GM11168 (cell line): ENCODE data around the gene LONRF3.
"Not testable (repeated sequence)": the region's sequence is repeated elsewhere in the genome, so short reads cannot be mapped to it uniquely, and the experiment has no call there.

Experiments used
- in situ Hi-C: fragments of 300-500 bp; cut with MboI; formaldehyde crosslinking; loops from one replicate; pipeline ENCODE4 v1.12.0; 2022; ENCODE audit warnings: low sequenced_read_pairs; ENCODE audit not compliant: unreplicated experiment

Gene LONRF3

DNA sequence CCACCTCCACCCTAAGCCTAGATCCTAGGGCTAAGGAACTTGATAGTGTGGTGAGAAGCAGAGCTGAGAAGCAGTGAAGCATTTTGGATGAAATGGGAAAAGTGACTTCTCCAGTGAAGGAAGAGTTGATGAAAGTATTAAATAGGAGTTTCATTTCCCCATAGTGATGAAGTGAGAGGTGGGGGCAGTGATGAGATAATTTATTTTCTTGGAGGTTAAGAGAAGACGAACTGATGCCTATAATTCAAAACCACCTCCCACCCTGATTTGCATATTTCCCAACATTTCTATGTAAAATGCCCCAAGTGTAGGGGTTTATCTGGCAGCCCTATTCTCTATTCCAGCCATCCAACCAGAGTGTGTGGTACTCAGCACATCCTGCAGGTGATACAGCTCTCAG lies 6.3 kb downstream of the LONRF3 start:
- in situ Hi-C loops, result no loop called here

DNA sequence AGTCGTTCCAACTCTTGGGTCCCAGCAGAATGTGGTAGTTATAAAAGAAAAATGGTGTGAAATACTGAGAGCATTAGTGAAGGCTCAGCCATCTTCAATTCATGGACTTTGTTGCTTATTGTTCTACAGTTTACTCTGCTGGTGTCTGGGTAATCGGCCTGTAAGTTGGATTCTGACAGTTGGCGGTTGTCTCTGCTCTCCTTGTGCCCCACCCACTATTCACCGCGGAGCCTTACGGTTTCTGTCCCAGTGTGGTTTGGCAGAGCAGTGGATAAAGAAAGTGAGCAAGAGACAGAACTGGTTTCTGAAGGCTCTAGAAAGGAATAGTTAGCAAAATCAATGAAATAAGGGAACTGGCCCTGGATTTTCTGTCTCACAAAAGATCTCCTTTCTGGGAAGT lies 9.1 kb downstream of the LONRF3 start:
- in situ Hi-C loops, result no loop called here

DNA sequence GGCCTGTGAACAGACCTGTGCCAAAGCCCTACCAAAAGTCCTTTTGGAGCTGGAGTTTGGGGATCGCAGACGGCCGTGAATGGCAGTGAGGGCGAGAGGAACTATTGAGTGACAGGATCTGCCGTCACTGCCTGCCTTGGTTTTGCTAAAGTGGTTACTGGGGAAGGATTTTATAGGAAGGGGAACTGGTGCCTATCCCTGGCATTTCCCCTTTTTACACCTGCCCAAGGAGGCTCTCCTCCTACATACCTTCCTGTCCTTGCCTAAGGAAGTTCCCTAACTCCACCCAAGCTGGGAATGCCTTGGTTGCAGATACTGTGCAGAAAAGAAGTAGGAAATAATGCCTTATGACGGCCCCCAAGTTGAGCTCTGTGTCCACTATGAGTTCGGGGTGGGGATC lies 14.5 kb downstream of the LONRF3 start:
- in situ Hi-C loops, result no loop called here

DNA sequence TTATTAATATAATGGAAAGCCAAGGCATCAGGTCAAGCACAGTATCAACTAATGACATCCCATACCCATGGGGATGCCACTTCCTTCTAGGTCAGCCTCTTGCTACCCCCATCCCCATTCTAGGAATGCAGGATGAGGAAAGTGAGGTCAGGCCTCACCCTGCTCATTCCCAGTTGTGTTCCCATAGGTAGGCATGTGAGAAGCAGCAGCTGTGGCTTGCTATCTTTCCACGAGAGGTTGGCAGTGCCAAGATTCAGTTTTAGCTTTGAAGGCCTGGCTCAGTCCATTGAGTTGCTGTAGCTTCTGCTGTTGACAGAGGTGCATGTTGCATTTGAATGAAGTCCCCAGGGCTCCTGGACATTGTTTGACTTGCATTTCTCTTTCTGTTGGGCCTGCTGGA lies 15.5 kb downstream of the LONRF3 start:
- in situ Hi-C loops, result no loop called here

DNA sequence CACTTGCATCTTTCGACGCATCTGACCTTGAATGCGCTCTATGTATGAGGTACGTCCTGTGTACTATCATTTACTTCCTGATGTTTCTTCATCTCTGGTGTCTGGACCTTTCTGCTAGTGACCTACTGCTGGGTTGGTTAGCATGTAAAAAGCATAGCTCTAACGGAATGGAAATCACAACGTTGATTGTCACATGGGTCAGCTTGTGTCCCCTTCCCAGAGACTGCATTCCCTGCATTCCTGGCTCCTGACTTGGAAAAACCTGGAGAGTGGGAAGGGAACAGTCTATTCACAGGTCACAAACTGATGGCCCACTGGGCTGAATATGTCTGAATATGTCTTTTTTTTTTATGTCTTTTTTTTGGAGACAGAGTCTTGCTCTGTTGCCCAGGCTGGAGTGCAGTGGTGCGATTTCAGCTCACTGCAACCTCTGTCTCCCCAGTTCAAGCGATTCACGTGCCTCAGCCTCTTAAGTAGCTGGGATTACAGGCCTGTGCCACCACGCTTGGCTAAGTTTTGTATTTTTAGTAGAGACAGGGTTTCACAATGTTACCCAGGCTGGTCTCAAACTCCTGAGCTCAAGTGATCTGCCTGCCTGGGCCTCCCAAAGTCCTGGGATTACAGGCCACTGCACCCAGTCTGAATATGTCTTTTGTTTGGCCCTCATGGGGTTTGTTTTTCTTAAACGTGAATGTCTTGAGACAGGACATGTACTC lies 16.3 kb downstream of the LONRF3 start:
- in situ Hi-C loops, result no loop called here

DNA sequence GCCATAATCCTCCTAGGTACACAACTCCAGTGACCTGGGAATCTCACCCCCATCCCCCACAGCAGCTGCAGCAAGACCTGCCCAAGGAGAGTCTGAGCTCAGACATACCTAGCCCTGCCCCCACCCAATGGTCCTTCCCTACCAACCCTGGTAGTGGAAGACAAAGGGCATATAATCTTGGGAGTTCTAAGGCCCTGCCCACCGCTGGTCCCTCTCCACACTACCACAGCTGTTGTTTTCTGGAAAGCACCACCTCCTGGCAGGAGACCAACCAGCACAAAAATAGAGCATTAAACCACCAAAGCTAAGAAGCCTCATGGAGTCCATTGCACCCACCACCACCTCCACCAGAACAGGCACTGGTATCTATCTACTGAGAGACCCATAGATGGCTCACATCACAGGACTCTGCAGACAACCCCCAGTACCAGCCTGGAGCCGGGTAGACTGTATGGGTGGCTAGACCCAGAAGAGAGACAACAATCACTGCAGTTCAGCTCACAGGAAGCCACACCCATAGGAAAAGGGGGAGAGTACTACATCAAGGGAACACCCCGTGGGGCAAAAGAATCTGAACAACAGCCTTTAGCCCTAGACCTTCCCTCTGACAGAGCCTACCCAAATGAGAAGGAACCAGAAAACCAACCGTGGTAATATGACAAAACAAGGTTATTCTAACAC lies 18.2 kb downstream of the LONRF3 start:
- in situ Hi-C loops, result not testable (repeated sequence)

DNA sequence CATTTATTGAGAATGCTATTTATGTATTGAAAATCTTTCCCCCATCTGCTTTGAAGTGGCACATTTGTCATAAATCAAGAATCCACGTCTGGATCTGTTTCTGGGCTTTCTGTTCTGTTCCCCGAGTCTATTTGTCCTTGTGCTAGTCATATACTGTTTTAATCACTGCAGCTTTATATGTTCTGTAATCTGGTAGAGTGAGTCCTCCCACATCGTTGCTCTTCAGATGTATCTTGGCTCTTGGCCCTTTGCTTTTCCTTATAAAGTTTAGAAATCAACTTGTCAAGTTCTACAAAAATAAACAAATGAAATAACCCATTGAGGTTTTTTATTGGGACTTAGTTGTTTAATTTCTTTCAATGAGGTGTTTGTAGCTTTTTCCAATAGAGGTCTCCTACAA lies 29.0 kb downstream of the LONRF3 start:
- in situ Hi-C loops, result loop anchor here (10.0 kb wide), 1 partner anchor 159 kb away; no protein-coding TSS in a partner anchor

DNA sequence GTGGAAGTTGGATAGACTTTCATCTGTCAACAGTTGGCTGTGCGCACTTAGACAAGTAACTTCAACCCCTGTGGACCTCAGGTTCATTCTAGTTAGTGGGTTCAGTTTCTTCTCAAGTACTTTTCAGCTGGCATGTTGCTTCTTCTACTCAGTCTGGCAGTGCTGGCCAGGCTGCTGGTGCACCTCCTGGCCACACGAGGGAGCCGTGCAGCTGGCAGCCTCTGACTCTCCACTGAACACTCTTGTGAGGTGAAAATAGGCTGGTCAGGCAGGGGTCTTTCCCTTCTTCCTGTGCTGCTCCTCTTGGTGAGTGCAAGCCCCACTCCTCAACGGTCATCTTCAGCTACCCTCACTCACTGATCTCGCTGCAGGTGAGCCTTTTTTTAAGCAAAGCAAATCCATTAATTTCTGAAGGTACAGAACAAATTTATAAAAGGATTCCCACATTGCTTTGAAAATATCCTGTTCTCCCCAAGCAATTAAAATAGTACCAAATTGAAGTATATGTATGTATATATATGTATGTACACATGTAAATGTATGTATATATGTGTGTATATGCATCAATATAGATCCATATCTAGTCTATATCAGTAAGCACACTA lies 30.6 kb downstream of the LONRF3 start:
- in situ Hi-C loops, result loop anchor here (10.0 kb wide), 1 partner anchor 160 kb away; no protein-coding TSS in a partner anchor

DNA sequence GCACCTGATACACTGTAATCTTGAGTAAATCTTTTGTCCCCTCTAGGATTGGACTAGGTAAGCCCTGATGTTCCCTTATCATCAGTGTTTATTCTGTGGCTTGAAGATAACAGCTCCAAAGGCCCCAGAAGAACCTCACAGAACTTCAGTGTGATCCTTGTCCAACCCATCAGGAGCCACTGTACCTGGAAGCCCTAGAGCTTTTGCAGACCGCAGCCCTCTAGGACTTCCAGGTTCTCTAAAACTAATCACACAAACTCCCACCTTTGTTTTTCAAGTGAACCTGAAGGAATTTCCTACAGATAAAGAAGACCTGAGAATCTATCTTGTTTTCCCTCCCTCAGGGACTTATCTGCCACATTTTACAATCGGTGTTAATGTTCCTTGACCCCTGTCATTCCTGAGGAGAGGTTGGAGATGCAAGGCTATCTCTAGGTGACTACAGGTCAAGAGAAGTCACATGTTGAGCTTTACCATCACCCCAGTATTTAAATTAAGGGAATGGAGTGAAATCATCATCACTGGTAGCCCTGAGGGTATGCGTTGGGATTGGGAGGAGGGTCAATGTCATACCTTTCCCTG lies 32.9 kb downstream of the LONRF3 start:
- in situ Hi-C loops, result loop anchor here (10.0 kb wide), 1 partner anchor 162 kb away; no protein-coding TSS in a partner anchor

DNA sequence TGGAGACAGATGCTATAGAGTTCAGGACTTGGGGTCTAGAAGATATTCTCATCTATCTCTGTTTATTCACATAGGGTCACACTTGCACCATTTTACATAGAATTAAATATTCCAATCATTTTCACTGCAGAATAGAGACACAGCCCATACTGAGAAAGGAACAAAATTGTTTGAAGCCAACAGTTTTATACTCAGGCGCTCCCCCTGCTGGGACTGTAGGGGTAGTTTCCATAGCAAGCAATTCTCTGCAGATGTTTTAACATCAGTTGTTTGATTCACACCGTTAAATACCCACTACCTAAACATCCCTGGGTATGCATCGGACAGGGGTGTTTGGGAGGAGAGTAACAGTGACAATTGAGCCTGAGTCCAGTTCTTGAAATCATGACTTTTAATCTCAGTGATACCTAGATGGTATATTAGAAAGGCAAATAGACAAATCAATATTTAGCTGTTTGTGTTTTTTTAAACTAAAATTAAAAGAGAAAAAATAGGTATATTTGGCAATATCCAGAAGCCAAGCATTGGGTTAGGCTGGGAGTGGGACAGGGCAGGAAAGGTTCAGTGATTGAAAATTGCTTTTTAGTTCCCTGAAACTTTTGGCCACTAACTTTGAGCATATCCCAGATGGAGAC lies 33.8 kb downstream of the LONRF3 start:
- in situ Hi-C loops, result loop anchor here (10.0 kb wide), 1 partner anchor 163 kb away; no protein-coding TSS in a partner anchor

DNA sequence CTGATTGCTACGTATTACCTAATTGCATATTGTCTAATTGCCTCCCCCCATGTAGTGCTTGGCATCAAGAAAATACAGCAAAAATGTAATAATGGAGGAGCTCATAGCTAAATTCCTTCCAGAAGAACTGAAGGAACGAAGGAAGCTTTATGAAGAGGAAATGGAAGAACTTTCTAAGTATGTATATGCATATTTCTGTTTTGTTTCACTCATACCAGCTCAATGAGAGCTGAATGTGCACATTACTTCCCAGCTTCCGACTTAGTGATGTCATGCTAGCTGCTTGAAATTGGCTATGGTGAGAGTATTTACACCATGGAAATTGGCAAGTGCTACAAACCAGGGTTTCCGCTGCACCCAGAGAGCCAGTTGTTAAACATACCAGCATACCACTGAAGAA lies 34.7 kb downstream of the LONRF3 start:
- in situ Hi-C loops, result loop anchor here (10.0 kb wide), 1 partner anchor 164 kb away; no protein-coding TSS in a partner anchor

DNA sequence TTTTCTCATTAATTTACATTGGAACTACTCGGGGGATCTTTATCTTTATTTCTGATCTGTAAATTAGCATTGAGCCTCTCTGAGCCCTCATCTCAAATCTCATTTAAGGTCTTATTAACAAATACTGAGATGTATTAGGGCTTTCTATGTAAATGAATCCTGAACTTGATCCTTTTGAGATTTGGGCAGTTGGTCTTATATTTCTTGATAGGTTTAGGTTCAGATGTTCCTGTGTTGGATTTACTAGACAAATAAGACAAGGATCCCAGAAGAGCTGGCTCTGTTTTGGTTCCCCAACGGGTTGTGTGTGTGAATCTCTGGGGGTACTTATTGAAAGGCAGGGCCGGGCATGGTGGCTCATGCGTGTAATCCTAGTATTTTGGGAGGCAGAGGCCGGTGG lies 36.1 kb downstream of the LONRF3 start:
- in situ Hi-C loops, result no loop called here

DNA sequence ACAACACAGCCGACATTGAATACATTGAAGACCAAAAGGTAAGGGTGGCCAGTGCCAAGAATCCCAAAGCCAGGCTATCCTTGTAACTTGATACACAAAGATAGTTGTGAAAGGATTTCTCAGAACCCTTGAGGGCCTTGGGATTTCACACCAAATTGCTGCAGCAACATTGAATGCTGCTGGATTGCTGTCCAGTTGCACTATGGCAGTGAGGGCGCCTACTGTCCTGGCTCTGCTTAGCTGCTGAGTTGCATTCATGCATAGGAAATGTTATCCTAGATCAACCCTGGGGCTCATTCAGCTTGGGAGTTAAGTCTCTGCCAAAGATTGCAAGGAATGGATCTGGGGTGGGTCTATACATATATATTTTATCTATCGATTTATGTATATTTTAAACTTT lies 38.7 kb downstream of the LONRF3 start:
- in situ Hi-C loops, result no loop called here

DNA sequence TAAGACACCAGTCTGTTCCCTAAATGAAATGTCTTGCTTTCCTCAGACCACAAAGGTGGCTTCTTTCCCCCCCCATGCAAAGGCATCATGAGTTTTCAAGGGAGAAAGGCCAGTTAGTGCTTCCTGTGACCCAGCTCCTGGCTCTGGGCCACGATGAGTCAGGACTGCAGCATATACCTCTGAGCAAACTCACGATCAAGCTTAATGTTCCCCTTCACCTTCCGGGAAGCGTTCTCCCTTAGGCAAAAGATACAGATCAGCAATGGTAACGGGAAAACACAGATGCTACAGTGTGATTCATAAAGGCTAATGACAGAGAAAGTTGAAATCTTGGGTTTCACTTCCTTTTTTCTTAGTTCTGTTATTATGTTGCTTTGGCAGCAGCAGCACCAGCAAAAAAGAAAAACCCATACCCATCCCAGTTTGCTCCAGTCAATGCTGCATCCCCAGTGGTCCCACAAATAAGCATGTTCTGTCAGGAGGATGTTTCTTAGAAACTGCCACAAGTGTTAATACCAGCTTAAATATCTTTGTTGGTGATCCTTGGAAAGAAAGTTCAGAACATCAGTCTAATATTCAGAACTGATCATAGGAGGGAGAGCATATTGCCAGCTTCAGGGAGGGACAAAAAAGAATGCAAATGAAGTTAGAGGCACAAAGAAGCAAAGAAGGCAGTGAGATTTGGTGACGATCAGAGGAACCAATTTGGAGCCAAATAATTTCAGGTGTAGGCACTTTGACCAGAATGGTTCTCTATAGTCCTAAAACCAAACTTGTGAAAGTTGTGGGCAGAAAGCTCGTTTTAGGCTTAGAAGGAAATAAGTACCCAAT lies 41.2 kb downstream of the LONRF3 start:
- in situ Hi-C loops, result no loop called here

DNA sequence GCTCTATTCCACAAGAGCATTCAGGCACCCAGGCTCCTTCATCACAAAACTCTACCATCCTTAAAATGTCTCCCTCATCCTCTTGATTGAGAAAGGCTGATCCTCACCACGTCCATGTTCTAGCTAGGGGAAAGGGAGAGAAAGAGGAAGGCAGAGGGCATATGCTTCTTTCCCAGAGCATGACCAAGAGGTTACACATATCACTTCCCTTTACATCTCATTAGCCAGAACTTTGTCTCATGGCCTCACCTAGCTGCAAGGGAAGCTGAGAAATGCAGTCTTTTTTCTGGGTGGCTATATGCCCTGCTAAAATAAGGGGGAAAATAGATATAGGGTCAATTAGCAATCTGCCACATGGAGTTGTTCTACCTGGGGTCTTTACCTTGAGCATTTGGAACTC lies 42.7 kb downstream of the LONRF3 start:
- in situ Hi-C loops, result no loop called here

DNA sequence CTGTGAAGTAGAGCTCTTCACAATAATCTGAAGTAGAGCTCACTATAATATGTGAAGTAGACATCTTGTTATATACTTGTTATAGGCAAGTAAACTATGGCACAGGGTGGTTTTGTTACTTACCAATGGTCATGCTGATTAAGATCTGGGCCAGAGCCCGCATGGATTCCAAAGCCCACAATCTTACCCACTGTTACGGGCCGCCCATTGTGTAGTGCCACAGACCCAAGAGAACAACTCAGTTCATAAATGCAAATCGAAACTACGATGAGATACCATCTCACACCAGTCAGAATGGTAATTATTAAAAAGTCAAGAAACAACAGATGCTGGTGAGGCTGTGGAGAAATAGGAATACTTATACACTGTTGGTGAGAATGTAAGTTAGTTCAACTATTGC lies 51.5 kb downstream of the LONRF3 start:
- in situ Hi-C loops, result no loop called here

DNA sequence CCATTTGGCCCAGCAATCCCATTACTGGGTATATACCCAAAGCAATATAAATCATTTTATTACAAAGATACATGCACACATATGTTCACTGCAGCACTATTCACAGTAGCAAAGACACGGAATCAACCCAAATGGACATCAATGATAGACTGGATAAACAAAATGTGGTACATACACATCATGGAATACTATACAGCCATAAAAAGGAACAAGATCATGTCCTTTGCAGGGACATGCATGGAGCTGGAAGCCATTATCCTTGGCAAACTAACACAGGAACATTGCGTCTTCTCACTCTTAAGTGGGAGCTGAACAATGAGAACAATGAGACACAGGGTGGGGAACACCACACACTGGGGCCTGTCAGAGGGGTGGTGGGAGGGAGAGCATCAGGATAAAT lies 51.9 kb downstream of the LONRF3 start:
- in situ Hi-C loops, result not testable (repeated sequence)

DNA sequence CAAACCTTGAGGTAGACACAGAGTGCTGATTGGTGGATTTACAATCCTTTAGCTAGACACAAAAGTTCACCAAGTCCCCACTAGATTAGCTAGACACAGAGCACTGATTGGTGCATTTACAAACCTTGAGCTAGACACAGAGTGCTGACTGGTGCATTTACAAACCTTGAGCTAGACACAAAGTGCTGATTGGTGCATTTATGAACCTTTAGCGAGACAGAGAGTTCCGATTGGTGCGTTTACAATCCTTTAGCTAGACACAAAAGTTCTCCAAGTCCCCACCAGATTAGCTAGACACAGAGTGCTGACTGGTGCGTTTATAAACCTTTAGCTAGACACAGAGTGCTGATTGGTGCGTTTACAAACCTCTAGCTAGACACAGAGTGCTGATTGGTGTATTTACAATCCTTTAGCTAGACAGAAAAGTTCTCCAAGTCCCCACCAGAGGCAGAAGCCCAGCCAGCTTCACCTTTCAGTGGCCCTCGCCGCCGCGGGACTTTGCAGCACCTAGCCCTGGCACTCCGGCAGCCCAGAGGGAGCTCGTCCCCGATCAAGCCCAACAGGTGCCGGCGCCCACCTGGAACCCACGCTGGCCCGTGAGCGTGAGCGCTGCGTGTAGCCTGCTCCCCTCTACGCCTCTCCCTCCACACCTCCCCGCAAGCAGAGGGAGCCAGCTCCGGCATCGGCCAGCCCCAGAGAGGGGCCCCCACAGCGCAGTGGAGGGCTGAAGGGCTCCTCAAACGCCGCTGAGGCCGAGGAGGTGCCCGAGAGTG lies 53.7 kb downstream of the LONRF3 start:
- in situ Hi-C loops, result not testable (repeated sequence)
